Brain microvascular endothelial cell (primary cell): Measurements from ENCODE around the gene FBXL17.

Experiments used
- DNase-seq: peaks from one replicate; pipeline ENCODE4 v3.0.0-alpha.2; 2020
- H3K27ac ChIP-seq: fragments of 250-450 bp; sonication (Bioruptor Pico); 2 replicates; pipeline ENCODE4 v1.5.1; 2020; ENCODE audit warnings: mild to moderate bottlenecking, moderate library complexity
- H3K27me3 ChIP-seq: fragments of 250-450 bp; sonication (Bioruptor Pico); replicated peaks from 2 replicates; pipeline ENCODE4 v1.5.1; 2020; ENCODE audit warnings: mild to moderate bottlenecking
- H3K36me3 ChIP-seq: fragments of 250-450 bp; sonication (Bioruptor Pico); replicated peaks from 2 replicates; pipeline ENCODE4 v1.5.1; 2020; ENCODE audit warnings: mild to moderate bottlenecking
- H3K4me3 ChIP-seq: 2 replicates; pipeline ENCODE4 v1.5.1; 2011; ENCODE audit warnings: low read depth, mild to moderate bottlenecking, control low read depth, low read length, moderate library complexity
- CTCF ChIP-seq: IDR thresholded peaks from 2 replicates; pipeline ENCODE4 v1.5.1; 2011; ENCODE audit warnings: low read depth, mild to moderate bottlenecking, moderate library complexity, low read length, control low read depth, inconsistent platforms; ENCODE audit errors: missing control alignments
- in situ Hi-C: cut with HindIII; loops from 2 replicates; pipeline ENCODE4 v1.10.0; 2017; ENCODE audit warnings: low sequenced_read_pairs, low pct_ligation_motif_present

FBXL17 gene

GRCh38 chr5:108084105-108084504, 297.8 kb downstream of the FBXL17 start:
- no peak overlapping the region for H3K4me3 ChIP-seq
- in situ Hi-C loops = no loop called here
- H3K27ac ChIP-seq = no peak overlapping the region
- no peak for DNase-seq
- H3K36me3 ChIP-seq = no peaks in the 10 kb centered on the region
- H3K27me3 ChIP-seq = no peaks in the 10 kb centered on the region
- no peak for TF ChIP-seq CTCF

- no peaks in the 10 kb centered on the region for H3K27me3 ChIP-seq
- TF ChIP-seq CTCF = no peak
- H3K4me3 ChIP-seq = no peak overlapping the region
- in situ Hi-C loops = no loop called here
- H3K36me3 ChIP-seq = no peaks in the 10 kb centered on the region
- no peak for DNase-seq
- H3K27ac ChIP-seq = no peak overlapping the region
These were observed 298.7 kb downstream of the FBXL17 start for GRCh38 chr5:108083232-108083631.

- in situ Hi-C loops = no loop called here
- Histone ChIP-seq H3K27ac (no peak overlapping the region), H3K36me3 (no peaks in the 10 kb centered on the region), H3K4me3 (no peak overlapping the region), H3K27me3 (no peaks in the 10 kb centered on the region)
- no peak for TF ChIP-seq CTCF
- no peak for DNase-seq
These were observed 300.2 kb downstream of the FBXL17 start for GRCh38 chr5:108081707-108082106.

- no peak for TF ChIP-seq CTCF
- in situ Hi-C loops = no loop called here
- Histone ChIP-seq H3K27ac (no peak overlapping the region), H3K4me3 (no peak overlapping the region), H3K36me3 (no peaks in the 10 kb centered on the region), H3K27me3 (no peaks in the 10 kb centered on the region)
- no peak for DNase-seq
These were observed 302.1 kb downstream of the FBXL17 start for GRCh38 chr5:108079753-108080152.

- Histone ChIP-seq H3K27ac (no peak overlapping the region), H3K27me3 (no peaks in the 10 kb centered on the region), H3K36me3 (no peaks in the 10 kb centered on the region), H3K4me3 (no peak overlapping the region)
- TF ChIP-seq CTCF = no peak
- in situ Hi-C loops = no loop called here
- DNase-seq = no peak
These were observed 303.0 kb downstream of the FBXL17 start for GRCh38 chr5:108078882-108079281.

- in situ Hi-C loops = no loop called here
- H3K36me3 ChIP-seq = no peaks in the 10 kb centered on the region
- no peak for TF ChIP-seq CTCF
- H3K4me3 ChIP-seq = no peak overlapping the region
- no peak for DNase-seq
- no peaks in the 10 kb centered on the region for H3K27me3 ChIP-seq
- H3K27ac ChIP-seq = no peak overlapping the region
These were observed 303.6 kb downstream of the FBXL17 start for GRCh38 chr5:108078345-108078744.
